GM15510 (cell line): ENCODE measurements around the gene KNSTRN.

ENCODE experiments used
- POLR2A ChIP-seq: IDR thresholded peaks from 3 replicates; pipeline ENCODE4 v1.6.1; 2011; ENCODE audit warnings: borderline replicate concordance; ENCODE audit not compliant: insufficient read length; ENCODE audit errors: extremely low read depth

Gene KNSTRN

DNA sequence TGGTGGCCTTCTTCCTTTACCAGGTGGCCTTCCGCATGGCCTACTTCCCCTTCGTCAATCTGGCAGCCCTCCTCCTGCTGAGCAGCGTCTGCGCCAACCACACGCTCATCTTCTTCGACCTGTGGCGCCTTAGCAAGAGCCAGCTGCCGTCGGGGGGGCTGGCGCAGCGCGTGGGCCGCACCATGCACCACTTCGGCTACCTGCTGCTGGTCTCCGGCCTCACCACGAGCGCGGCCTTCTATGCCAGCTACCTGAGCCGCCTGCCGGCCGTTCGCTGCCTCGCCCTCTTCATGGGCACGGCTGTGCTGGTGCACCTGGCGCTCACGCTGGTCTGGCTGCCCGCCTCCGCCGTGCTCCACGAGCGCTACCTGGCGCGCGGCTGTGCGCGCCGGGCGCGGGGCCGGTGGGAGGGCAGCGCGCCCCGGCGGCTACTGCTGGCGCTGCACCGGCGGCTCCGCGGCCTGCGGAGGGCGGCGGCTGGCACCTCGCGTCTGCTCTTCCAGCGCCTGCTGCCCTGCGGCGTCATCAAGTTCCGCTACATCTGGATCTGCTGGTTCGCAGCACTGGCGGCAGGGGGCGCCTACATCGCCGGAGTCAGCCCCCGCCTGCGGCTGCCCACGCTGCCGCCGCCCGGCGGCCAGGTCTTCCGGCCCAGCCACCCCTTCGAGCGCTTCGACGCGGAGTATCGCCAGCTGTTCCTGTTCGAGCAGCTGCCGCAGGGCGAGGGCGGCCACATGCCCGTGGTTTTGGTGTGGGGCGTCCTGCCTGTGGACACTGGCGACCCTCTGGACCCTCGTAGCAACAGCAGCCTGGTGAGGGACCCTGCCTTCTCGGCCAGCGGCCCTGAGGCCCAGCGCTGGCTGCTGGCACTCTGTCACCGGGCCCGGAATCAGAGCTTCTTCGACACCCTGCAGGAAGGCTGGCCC is 14.6 kb upstream of the KNSTRN start:
- no peak for TF ChIP-seq POLR2A

DNA sequence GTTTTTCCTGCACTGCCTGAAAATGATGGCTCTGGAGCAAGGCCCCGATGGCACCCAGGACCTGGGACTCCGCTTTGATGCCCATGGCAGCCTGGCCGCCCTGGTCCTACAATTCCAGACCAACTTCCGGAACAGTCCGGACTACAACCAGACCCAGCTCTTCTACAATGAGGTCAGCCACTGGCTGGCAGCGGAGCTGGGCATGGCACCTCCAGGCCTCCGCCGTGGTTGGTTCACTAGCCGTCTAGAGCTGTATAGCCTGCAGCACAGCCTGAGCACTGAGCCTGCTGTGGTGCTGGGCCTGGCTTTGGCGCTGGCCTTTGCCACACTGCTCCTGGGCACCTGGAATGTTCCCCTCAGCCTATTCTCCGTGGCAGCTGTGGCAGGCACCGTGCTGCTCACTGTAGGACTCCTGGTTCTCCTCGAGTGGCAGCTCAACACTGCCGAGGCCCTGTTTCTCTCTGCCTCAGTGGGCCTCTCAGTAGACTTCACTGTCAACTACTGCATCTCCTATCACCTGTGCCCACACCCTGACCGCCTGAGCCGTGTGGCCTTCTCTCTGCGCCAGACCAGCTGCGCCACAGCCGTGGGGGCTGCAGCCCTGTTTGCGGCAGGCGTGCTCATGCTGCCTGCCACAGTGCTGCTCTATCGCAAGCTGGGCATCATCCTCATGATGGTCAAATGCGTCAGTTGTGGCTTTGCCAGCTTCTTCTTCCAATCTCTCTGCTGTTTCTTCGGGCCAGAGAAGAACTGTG is 13.6 kb upstream of the KNSTRN start:
- TF ChIP-seq POLR2A = no peak

DNA sequence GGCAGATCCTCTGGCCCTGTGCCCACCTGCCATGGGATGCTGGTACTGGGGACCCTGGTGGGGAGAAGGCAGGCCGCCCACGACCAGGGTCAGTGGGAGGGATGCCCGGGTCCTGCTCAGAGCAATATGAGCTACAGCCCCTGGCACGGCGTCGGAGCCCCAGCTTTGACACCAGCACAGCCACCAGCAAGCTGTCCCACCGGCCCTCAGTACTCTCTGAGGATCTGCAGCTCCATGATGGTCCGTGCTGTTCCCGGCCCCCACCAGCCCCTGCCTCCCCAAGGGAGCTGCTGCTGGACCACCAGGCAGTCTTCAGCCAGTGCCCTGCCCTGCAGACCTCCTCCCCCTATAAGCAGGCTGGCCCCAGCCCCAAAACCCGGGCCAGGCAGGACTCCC is 13.0 kb upstream of the KNSTRN start:
- no peak for TF ChIP-seq POLR2A

DNA sequence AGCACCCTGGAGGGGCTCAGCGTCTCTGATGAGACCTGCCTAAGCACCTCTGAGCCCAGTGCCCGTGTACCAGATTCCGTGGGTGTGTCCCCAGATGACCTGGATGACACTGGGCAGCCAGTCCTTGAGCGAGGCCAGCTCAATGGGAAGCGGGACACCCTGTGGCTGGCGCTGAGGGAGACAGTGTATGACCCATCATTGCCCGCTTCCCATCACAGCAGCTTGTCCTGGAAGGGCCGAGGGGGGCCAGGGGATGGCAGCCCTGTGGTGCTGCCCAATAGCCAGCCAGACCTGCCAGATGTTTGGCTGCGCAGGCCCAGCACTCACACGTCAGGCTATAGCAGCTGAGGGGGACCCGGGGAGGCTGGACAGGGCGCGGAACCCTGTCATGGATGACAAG is 12.6 kb upstream of the KNSTRN start:
- TF ChIP-seq POLR2A = no peak

DNA sequence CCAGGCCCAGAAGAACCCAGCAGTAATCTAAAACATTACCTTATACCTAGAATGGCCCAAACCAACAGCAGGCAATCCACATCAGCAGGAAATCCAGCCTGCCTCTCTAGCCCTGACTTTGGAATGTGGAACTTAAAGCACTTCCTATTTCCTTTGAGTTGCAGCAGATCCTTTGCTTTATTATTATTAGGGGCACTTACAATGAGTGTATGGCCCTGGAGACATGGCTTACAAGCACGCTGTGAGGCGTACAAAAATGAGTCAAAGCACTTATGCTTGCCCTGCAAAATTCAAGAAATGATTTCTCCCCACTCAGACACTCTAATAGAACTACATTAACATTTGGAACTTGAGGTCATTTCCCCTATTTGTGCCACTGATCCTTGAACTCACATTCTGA is 9.5 kb upstream of the KNSTRN start:
- no peak for TF ChIP-seq POLR2A

DNA sequence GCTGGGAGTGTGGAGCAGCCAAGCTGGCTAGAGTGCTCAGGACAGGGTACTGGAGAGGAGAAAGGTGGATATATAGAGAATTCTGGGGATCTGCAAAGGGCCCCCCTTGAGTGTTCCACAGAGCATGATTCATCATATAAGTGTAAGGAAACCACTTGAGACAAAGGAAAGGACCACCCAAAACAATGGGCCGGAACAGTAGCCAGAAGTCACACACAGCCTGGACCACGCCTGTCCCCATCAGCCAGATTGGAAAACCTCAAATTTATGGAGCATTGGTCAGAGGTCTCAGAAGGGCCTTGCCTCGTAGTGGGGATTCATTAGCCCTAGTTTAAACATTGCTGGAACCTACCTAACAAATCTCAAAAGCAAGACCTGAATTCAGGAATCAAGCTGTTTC is 4.9 kb upstream of the KNSTRN start:
- no peak for TF ChIP-seq POLR2A

DNA sequence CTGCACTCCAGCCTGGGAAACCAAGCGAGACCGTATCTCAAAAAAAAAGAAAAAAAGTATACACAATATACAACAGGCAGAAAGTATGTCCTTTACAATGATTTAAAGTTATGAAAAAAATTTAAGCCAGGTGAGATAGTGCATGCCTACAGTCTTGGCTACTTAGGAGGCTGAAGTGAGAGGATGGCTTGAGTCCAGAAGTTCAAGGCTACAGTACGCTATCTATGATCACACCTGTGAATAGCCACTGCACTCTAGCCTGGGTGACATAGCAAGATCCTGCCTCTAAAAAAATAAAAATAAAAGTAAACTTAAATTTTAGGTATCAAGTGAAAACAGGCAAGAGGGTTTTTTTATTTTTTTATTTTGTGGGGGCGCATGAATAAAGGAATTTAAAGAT is 3.1 kb upstream of the KNSTRN start:
- TF ChIP-seq POLR2A = no peak

DNA sequence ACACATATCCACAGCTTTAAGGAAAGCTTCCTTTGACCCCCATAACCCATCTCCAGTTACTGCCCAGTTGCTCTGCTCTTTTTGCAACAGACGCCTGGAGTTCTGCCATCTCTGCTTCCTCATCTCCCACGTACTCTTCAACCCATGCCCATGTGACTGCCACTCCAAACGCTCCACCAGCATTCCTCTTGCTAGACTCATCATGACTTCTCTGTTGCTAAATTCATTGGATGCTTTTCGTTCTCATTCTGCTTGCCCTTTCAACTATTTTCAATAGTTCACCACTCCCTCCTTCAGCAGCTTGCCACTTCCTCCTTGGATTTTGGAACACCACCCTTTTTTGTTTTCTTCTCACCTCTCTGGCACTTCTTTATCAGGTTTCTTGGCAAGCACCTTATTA is 2.7 kb upstream of the KNSTRN start:
- no peak for TF ChIP-seq POLR2A

DNA sequence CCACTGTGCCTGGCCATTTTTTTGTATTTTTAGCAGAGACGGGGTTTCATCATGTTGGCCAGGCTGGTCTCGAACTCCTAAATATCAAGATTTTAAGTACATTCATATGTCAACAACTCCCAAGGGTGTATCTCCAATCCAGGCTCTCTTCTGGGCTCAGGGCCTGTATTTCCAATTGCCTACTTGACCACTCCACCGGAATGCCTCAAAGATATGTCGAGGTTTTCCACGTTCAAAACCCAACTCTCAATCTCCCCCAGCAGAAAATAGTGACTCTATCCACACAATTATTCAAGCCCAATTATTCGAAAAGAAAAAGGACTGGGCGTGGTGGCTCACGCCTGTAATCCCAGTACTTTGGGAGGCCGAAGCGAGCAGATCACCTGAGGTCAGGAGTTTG is 1.9 kb upstream of the KNSTRN start:
- TF ChIP-seq POLR2A = no peak

DNA sequence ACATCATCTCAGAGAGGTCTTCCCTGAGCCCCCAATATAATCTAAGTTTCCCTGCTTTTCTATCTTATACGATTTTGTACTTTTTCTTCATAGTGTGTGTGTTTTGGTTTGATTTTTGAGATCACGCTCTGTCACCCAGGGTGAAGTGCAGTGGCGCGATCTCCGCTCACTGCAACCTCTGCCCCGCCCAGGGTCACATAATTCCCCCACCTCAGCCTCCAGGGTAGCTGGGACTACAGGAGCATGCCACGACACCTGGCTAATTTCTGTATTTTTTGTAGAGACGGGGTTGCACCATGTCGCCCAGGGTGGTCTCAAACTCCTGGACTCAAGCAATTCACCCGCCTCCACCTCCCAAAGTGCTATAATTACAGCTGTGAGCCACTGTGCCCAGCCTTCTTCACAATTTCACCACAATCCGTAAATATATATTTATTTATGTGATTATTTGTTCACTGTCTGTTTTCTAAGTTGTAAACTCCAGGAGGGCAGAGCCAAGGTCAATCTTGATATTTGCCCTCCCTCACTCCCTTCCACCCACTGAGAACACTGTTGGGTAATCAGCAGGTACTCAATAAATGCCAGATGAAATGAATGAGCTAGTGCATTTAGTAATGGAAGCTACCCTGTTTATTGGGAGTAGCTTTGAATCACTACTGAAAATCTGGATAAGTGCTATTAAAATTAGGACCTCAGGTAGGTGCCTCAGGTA is 547 bp upstream of the KNSTRN start:
- TF ChIP-seq POLR2A = no peak

DNA sequence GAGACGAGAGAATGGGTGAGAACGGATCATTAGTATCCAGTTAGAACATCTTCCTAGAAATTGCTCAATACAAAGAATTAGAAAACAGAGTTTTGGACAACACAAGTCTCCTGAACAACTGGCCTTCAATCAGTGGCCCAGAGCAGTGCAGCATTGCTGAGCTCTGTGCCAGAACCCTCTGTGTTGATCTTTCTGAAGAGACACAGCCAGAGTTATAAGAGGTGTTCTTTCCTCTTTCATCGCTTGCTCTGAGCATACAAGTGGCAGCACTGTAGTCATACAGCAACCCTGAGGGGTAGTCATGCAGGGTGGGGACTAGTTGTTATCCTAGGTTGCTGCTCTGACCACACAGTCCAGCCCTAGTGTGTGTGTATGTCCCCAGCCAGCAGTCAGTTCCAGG is 4.0 kb downstream of the KNSTRN start:
- TF ChIP-seq POLR2A = no peak

DNA sequence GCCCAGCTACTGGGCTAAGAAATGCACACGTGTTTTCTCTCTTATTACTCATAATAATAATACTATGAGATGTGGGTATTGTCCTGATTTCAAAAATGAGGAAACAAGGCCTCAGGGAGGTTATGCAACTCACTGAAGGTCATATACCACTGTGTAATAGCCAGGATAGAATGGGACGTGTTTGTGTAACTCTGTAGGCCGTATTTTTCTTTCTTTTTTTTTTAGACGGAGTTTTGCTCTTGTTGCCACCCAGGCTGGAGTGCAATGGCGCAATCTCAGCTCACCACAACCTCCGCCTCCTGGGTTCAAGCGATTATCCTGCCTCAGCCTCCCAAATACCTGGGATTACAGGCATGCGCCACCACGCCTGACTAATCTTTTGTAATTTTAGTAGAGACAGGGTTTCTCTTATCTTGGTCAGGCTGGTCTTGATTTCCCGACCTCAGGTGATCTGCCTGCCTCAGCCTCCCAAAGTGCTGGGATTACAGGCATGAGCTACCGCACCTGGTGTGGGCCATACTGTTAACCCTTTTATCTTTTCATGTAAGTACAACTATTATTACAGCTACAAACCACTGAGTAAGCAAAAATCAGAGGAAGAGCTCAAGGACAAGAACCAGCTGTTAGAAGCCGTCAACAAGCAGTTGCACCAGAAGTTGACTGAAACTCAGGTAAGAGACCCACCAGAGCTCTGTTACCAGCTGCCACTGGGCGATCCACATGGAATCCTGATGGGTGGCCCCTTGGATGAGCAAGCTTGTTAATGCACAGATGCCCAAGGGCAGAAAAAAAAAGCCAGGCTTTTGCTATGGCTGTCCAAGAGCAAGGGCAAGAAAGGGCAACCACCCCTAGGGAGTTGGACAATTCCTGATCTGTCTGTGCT is 6.7 kb downstream of the KNSTRN start:
- TF ChIP-seq POLR2A = no peak

DNA sequence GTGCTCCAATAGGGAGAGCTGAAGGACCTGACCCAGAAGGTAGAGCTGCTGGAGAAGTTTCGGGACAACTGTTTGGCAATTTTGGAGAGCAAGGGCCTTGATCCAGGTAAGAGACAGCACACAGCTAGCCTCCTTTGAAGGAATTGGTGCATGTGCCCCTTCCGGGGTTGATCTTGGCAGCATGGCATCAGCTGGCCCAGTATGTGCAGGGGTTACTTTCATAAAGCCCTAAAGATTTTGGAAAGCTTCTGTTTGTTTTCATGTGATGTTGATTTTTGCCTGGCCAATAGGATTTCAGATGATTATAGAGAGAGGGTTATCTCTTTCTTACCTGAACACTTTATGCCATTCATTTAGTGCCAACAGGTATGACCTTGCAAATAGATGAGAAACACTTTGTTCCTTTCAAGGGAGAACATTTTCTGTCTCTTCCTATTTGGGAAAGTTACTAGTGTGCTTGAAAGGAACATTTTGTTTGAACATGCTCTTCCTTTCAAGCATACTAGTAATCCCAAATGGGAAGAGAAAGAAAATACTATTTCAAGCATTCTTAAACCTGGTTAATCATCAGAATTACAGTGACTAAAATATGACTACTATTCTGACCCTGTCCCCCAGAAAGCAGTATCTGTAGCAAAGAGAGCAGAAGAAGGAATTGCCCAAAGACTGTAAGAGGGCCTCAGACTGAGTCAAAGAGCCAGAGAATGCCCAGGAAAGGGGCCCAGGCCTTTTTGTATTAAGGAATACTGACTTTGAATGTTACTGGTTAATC is 7.5 kb downstream of the KNSTRN start:
- no peak for TF ChIP-seq POLR2A

DNA sequence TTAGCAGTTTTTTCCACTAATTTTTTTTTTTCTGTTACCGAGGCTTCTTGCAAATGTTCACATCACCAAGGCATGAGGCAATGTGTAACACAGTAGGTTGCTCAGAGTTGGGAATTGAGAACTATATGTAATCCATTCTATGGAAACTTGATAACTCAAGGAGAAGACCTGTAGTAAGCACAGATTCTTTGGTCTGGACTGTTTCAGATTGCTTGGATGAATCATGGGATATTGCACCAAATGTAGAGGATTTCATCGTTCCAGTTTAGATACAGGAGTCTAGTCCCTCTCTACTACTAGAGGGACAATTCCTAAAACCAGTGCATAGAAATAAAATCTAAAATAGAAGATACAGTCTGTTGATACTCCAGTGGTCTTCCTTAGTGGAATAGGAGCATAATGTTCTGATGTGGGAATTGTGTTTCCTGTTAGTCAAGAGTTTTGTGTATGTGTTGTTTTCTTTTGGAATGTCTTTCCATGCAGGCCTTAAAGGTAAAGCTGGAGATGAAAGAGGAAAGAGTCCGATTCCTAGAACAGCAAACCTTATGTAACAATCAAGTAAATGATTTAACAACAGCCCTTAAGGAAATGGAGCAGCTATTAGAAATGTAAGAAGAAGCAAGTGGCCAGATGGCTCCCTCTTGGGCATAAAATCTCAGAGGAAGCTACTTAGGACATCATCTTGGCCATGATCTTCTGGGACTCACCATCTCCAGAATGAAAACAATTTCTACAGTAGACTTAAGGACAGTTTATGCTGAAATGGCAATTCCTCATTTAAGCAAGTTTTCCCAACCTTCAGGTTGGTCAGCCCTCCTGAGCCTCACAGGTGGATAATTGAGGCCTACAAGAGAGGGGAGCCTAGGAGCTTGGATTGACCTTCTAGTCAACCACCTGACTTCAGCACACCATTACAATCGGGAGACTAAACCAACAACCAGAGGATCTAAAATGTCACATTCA is 10.7 kb downstream of the KNSTRN start:
- no peak for TF ChIP-seq POLR2A
